Measurements from ENCODE around the gene CCR4.
"Not testable (repeated sequence)": the region's sequence is repeated elsewhere in the genome, so short reads cannot be mapped to it uniquely, and the experiment has no call there.

The CCR4 gene

GRCh38 chr3:32972482-32973146, 21.2 kb downstream of the CCR4 start:
- Histone ChIP-seq H3K9ac (ENCODE audit: low read length) (no peak overlapping the region), H3K4me3 (ENCODE audit: low read length) (no peak overlapping the region), H3K36me3 (ENCODE audit: control insufficient read depth, insufficient read depth, low read length) (no peaks in the 10 kb centered on the region), H3K27me3 (ENCODE audit: control insufficient read depth, insufficient read depth, low read length) (no peaks in the 10 kb centered on the region), H3K27ac (ENCODE audit: low read depth, low read length) (no peak overlapping the region), H3K4me1 (ENCODE audit: control insufficient read depth, insufficient read depth, low read length) (no peaks in the 10 kb centered on the region)

- H3K9ac ChIP-seq (ENCODE audit: low read length): no peak overlapping the region
- no peak overlapping the region for H3K27ac ChIP-seq (ENCODE audit: low read depth, low read length)
- H3K4me3 ChIP-seq (ENCODE audit: low read length): no peak overlapping the region
- H3K27me3 ChIP-seq (ENCODE audit: control insufficient read depth, insufficient read depth, low read length): no peaks in the 10 kb centered on the region
- no peaks in the 10 kb centered on the region for H3K36me3 ChIP-seq (ENCODE audit: control insufficient read depth, insufficient read depth, low read length)
- H3K4me1 ChIP-seq (ENCODE audit: control insufficient read depth, insufficient read depth, low read length): no peaks in the 10 kb centered on the region
These were observed 22.5 kb downstream of the CCR4 start for GRCh38 chr3:32973982-32974381.

- H3K27me3 ChIP-seq (ENCODE audit: control insufficient read depth, insufficient read depth, low read length): no peaks in the 10 kb centered on the region
- H3K4me3 ChIP-seq (ENCODE audit: low read length): no peak overlapping the region
- H3K27ac ChIP-seq (ENCODE audit: low read depth, low read length): no peak overlapping the region
These were observed 24.6 kb downstream of the CCR4 start for GRCh38 chr3:32975891-32976595.

GRCh38 chr3:32977861-32978260, 26.4 kb downstream of the CCR4 start:
- Histone ChIP-seq H3K4me3 (ENCODE audit: low read length) (no peak overlapping the region), H3K9ac (ENCODE audit: low read length) (no peak overlapping the region), H3K27ac (ENCODE audit: low read depth, low read length) (no peak overlapping the region), H3K27me3 (ENCODE audit: control insufficient read depth, insufficient read depth, low read length) (no peaks in the 10 kb centered on the region), H3K36me3 (ENCODE audit: control insufficient read depth, insufficient read depth, low read length) (no peaks in the 10 kb centered on the region), H3K4me1 (ENCODE audit: control insufficient read depth, insufficient read depth, low read length) (no peaks in the 10 kb centered on the region)

More at GRCh38 chr3:32975891-32976595, 24.6 kb downstream of the CCR4 start:
- H3K36me3 ChIP-seq (ENCODE audit: control insufficient read depth, insufficient read depth, low read length): no peaks in the 10 kb centered on the region
- H3K9ac ChIP-seq (ENCODE audit: low read length): no peak overlapping the region
- no peaks in the 10 kb centered on the region for H3K4me1 ChIP-seq (ENCODE audit: control insufficient read depth, insufficient read depth, low read length)

GRCh38 chr3:32978331-32978730, 26.9 kb downstream of the CCR4 start:
- Histone ChIP-seq H3K4me1 (ENCODE audit: control insufficient read depth, insufficient read depth, low read length) (no peaks in the 10 kb centered on the region), H3K36me3 (ENCODE audit: control insufficient read depth, insufficient read depth, low read length) (no peaks in the 10 kb centered on the region), H3K27me3 (ENCODE audit: control insufficient read depth, insufficient read depth, low read length) (no peaks in the 10 kb centered on the region), H3K4me3 (ENCODE audit: low read length) (no peak overlapping the region), H3K27ac (ENCODE audit: low read depth, low read length) (no peak overlapping the region), H3K9ac (ENCODE audit: low read length) (no peak overlapping the region)

- Histone ChIP-seq H3K4me3 (ENCODE audit: low read length) (no peak overlapping the region), H3K9ac (ENCODE audit: low read length) (no peak overlapping the region), H3K4me1 (ENCODE audit: control insufficient read depth, insufficient read depth, low read length) (no peaks in the 10 kb centered on the region), H3K36me3 (ENCODE audit: control insufficient read depth, insufficient read depth, low read length) (no peaks in the 10 kb centered on the region), H3K27ac (ENCODE audit: low read depth, low read length) (no peak overlapping the region), H3K27me3 (ENCODE audit: control insufficient read depth, insufficient read depth, low read length) (no peaks in the 10 kb centered on the region)
These were observed 31.7 kb downstream of the CCR4 start for GRCh38 chr3:32983124-32983523.

- not testable (repeated sequence) for H3K36me3 ChIP-seq (ENCODE audit: control insufficient read depth, insufficient read depth, low read length); H3K4me3 ChIP-seq (ENCODE audit: low read length); H3K4me1 ChIP-seq (ENCODE audit: control insufficient read depth, insufficient read depth, low read length); H3K27me3 ChIP-seq (ENCODE audit: control insufficient read depth, insufficient read depth, low read length); H3K9ac ChIP-seq (ENCODE audit: low read length); H3K27ac ChIP-seq (ENCODE audit: low read depth, low read length)
These were observed 33.5 kb downstream of the CCR4 start for GRCh38 chr3:32984918-32985317.

GRCh38 chr3:32989171-32989570, 37.7 kb downstream of the CCR4 start:
- Histone ChIP-seq H3K4me3 (ENCODE audit: low read length) (no peak overlapping the region), H3K27me3 (ENCODE audit: control insufficient read depth, insufficient read depth, low read length) (no peaks in the 10 kb centered on the region), H3K9ac (ENCODE audit: low read length) (no peak overlapping the region), H3K27ac (ENCODE audit: low read depth, low read length) (no peak overlapping the region), H3K4me1 (ENCODE audit: control insufficient read depth, insufficient read depth, low read length) (no peaks in the 10 kb centered on the region), H3K36me3 (ENCODE audit: control insufficient read depth, insufficient read depth, low read length) (no peaks in the 10 kb centered on the region)

GRCh38 chr3:32990116-32990515, 38.7 kb downstream of the CCR4 start:
- Histone ChIP-seq H3K27ac (ENCODE audit: low read depth, low read length) (no peak overlapping the region), H3K4me3 (ENCODE audit: low read length) (no peak overlapping the region), H3K4me1 (ENCODE audit: control insufficient read depth, insufficient read depth, low read length) (no peaks in the 10 kb centered on the region), H3K9ac (ENCODE audit: low read length) (no peak overlapping the region), H3K36me3 (ENCODE audit: control insufficient read depth, insufficient read depth, low read length) (no peaks in the 10 kb centered on the region), H3K27me3 (ENCODE audit: control insufficient read depth, insufficient read depth, low read length) (no peaks in the 10 kb centered on the region)

- Histone ChIP-seq H3K27me3 (ENCODE audit: control insufficient read depth, insufficient read depth, low read length) (no peaks in the 10 kb centered on the region), H3K36me3 (ENCODE audit: control insufficient read depth, insufficient read depth, low read length) (peaks cover 5% of the 10 kb centered on the region), H3K4me1 (ENCODE audit: control insufficient read depth, insufficient read depth, low read length) (no peaks in the 10 kb centered on the region), H3K4me3 (ENCODE audit: low read length) (no peak overlapping the region), H3K27ac (ENCODE audit: low read depth, low read length) (no peak overlapping the region), H3K9ac (ENCODE audit: low read length) (no peak overlapping the region)
These were observed 40.3 kb downstream of the CCR4 start for GRCh38 chr3:32991781-32992180.

- Histone ChIP-seq H3K36me3 (ENCODE audit: control insufficient read depth, insufficient read depth, low read length) (peaks cover 5% of the 10 kb centered on the region), H3K4me3 (ENCODE audit: low read length) (no peak overlapping the region), H3K4me1 (ENCODE audit: control insufficient read depth, insufficient read depth, low read length) (no peaks in the 10 kb centered on the region), H3K27me3 (ENCODE audit: control insufficient read depth, insufficient read depth, low read length) (no peaks in the 10 kb centered on the region), H3K9ac (ENCODE audit: low read length) (no peak overlapping the region), H3K27ac (ENCODE audit: low read depth, low read length) (no peak overlapping the region)
These were observed 40.9 kb downstream of the CCR4 start for GRCh38 chr3:32992310-32992686.

GRCh38 chr3:32994045-32994444, 42.6 kb downstream of the CCR4 start:
- H3K27me3 ChIP-seq (ENCODE audit: control insufficient read depth, insufficient read depth, low read length): no peaks in the 10 kb centered on the region
- H3K9ac ChIP-seq (ENCODE audit: low read length): no peak overlapping the region
- H3K36me3 ChIP-seq (ENCODE audit: control insufficient read depth, insufficient read depth, low read length): peaks cover 5% of the 10 kb centered on the region
- no peak overlapping the region for H3K27ac ChIP-seq (ENCODE audit: low read depth, low read length)
- H3K4me1 ChIP-seq (ENCODE audit: control insufficient read depth, insufficient read depth, low read length): no peaks in the 10 kb centered on the region
- H3K4me3 ChIP-seq (ENCODE audit: low read length): no peak overlapping the region

GRCh38 chr3:32995098-32995497, 43.7 kb downstream of the CCR4 start:
- H3K27me3 ChIP-seq (ENCODE audit: control insufficient read depth, insufficient read depth, low read length): no peaks in the 10 kb centered on the region
- no peaks in the 10 kb centered on the region for H3K4me1 ChIP-seq (ENCODE audit: control insufficient read depth, insufficient read depth, low read length)
- no peak overlapping the region for H3K27ac ChIP-seq (ENCODE audit: low read depth, low read length)

More at GRCh38 chr3:32995098-32995497, 43.7 kb downstream of the CCR4 start:
- peaks cover 8% of the 10 kb centered on the region for H3K36me3 ChIP-seq (ENCODE audit: control insufficient read depth, insufficient read depth, low read length)
- no peak overlapping the region for H3K9ac ChIP-seq (ENCODE audit: low read length)
- no peak overlapping the region for H3K4me3 ChIP-seq (ENCODE audit: low read length)
